CD4-positive, alpha-beta memory T cell (primary cell): Measurements from ENCODE around the gene TMEM60. TPM values are rescaled to one million over a fixed set of nuclear protein-coding genes. Genes with fewer than 3 reads are reported as not detected.
"Not testable (repeated sequence)": the region's sequence is repeated elsewhere in the genome, so short reads cannot be mapped to it uniquely, and the experiment has no call there.

Experiments used
- CTCF ChIA-PET: fragments of 350-600 bp; sonication (Branson Sonifier 250); formaldehyde crosslinking; loops from one replicate; lab custom pipeline; 2021; ENCODE audit warnings: inconsistent platforms; ENCODE audit not compliant: partially characterized antibody; lab: Charles Lee
- POLR2A ChIA-PET: fragments of 350-600 bp; sonication (Branson Sonifier 250); formaldehyde crosslinking; loops from one replicate; lab custom pipeline; 2021; ENCODE audit not compliant: partially characterized antibody; lab: Charles Lee
- DNase-seq, 5 donors: peaks; one replicate each; pipeline versions ENCODE4 v3.0.0 to v3.0.0-alpha.2; 2020 to 2022; ENCODE audit warnings: mixed read lengths in 1 of 5
- H3K27ac ChIP-seq: one replicate; pipeline ENCODE4 v1.7.0; 2013; ENCODE audit warnings: low read depth, low read length
- H3K27me3 ChIP-seq: 2 replicates; pipeline ENCODE4 v1.7.0; 2013; ENCODE audit warnings: mild to moderate bottlenecking, low read length, moderate library complexity; ENCODE audit not compliant: insufficient read depth
- H3K36me3 ChIP-seq: 2 replicates; pipeline ENCODE4 v1.7.0; 2013; ENCODE audit warnings: mild to moderate bottlenecking, low read length, moderate library complexity; ENCODE audit not compliant: insufficient read depth
- H3K4me1 ChIP-seq: 2 replicates; pipeline ENCODE4 v1.7.0; 2013; ENCODE audit warnings: mild to moderate bottlenecking, low read length, moderate library complexity; ENCODE audit not compliant: insufficient read depth
- H3K4me3 ChIP-seq, 2 donors: one replicate each; pipeline ENCODE4 v1.7.0; 2013; ENCODE audit warnings: low read length in 2 of 2, mild to moderate bottlenecking in 1 of 2
- H3K9me3 ChIP-seq, 2 donors: one replicate each; pipeline ENCODE4 v1.7.0; 2013; ENCODE audit warnings: low read length in 2 of 2, control low read depth in 1 of 2; ENCODE audit not compliant: control insufficient read depth in 1 of 2
- H3K27ac Mint-ChIP-seq, 7 donors: one replicate each; pipeline ENCODE4 v1.8.0; 2020 to 2021; ENCODE audit warnings: mixed read lengths in 7 of 7, mild to moderate bottlenecking in 6 of 7, inconsistent platforms in 3 of 7, moderate library complexity in 3 of 7
- H3K27me3 Mint-ChIP-seq, 2 donors: one replicate each; pipeline ENCODE4 v1.8.0; 2020 to 2021; ENCODE audit warnings: mixed read lengths in 2 of 2
- H3K36me3 Mint-ChIP-seq, 2 donors: one replicate each; pipeline ENCODE4 v1.8.0; 2020 to 2021; ENCODE audit warnings: mixed read lengths in 2 of 2, inconsistent platforms in 1 of 2, mild to moderate bottlenecking in 1 of 2
- H3K4me1 Mint-ChIP-seq, 4 donors: one replicate each; pipeline ENCODE4 v1.8.0; 2020 to 2021; ENCODE audit warnings: mixed read lengths in 4 of 4, mild to moderate bottlenecking in 1 of 4
- H3K4me3 Mint-ChIP-seq, 8 donors: one replicate each; pipeline ENCODE4 v1.8.0; 2020 to 2021; ENCODE audit warnings: mixed read lengths in 8 of 8, mild to moderate bottlenecking in 7 of 8, moderate library complexity in 6 of 8, inconsistent platforms in 3 of 8
- H3K9me3 Mint-ChIP-seq, 8 donors: one replicate each; pipeline ENCODE4 v1.8.0; 2020 to 2021; ENCODE audit warnings: mixed read lengths in 8 of 8, mild to moderate bottlenecking in 5 of 8, inconsistent platforms in 3 of 8, moderate library complexity in 1 of 8
- intact Hi-C: fragments of 100-400 bp; cut with micrococcal nuclease; formaldehyde crosslinking; loops from one replicate; pipeline ENCODE4 v1.15.1; 2023
- polyA plus RNA-seq, 2 donors: library from polyadenylated mRNA; unstranded; fragments of 300-500 nt; fragmentation: Illumina TruSeq; gene quantifications; one replicate each; pipeline ENCODE4 v1.2.3, GENCODE V29; 2021
- total RNA-seq, 2 experiments: library from RNA; stranded (reverse); gene quantifications; one replicate each; pipeline ENCODE4 v1.2.3, GENCODE V29; 2021

The TMEM60 gene
- total and polyA plus RNA-seq, 4 experiments from 2014 or later = 18.2 to 36.6 (median 20.8) TPM

DNA sequence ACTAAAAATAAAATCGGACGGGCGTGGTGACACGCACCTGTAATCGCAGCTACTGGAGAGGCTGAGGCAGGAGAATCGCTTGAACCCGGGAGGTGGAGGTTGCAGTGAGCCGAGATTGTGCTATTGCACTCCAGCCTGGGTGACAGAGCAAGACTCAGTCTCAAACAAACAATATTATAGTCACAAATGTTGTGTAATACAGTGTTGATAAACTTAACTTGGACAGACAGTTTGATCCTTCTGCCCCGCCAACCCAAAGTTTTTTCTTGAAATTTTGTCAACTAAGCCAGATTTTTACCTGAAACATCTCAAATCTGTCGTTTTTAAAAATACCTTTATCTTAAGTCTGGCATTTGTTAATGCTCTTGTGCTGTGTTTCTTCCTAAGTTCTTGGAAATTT is 13.8 kb downstream of the TMEM60 start:
- H3K36me3 Mint-ChIP-seq = peaks cover 31 to 42% of the 10 kb centered on the region in 2 donors
- POLR2A ChIA-PET = not testable (repeated sequence)

DNA sequence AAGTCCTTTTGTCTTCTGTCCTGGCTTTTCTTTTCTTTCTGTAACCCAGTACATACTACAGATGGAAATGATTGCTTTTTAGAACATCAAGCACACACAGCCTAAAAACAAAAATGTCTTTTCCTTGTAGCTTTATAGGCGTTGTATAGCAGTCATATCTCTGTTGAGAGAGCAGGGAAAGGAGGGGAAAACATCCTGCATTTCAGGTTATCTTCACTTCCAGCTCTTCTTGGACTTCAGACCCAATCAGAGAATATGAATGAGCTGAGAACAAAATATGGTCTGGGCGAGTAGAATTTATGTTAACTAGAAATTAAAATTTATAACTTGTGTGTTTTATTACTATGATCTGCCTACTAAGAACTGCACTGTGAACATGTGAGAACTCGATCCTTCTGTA is 14.7 kb downstream of the TMEM60 start:
- Histone ChIP-seq H3K27me3 (no peaks in the 10 kb centered on the region), H3K27ac (no peak overlapping the region), H3K36me3 (peaks cover 11% of the 10 kb centered on the region), H3K4me1 (no peaks in the 10 kb centered on the region), H3K4me3 (no peak overlapping the region), H3K9me3 (no peaks in the 10 kb centered on the region)
- no peak for DNase-seq
- ChIA-PET POLR2A (interaction anchor here (1.2 kb wide), 1 partner anchor 15 kb away, joined by 3 read pairs; the partner anchor contains the start of genes PHTF2 and TMEM60), CTCF (interaction anchor here (0.9 kb wide), 1 partner anchor 256 kb away, joined by 3 read pairs; no protein-coding TSS in a partner anchor)
- peaks cover 0 to 13% (median 6%) of the 10 kb centered on the region in 4 donors for H3K4me1 Mint-ChIP-seq
- peaks cover 35 to 46% of the 10 kb centered on the region in 2 donors for H3K36me3 Mint-ChIP-seq
- intact Hi-C loops = no loop called here
- H3K4me3 Mint-ChIP-seq = no peak overlapping the region
- H3K27ac Mint-ChIP-seq = peak overlapping the region in 1 of 7 donors; percentile 65
- H3K9me3 Mint-ChIP-seq = no peaks in the 10 kb centered on the region
- H3K27me3 Mint-ChIP-seq = no peaks in the 10 kb centered on the region

More for the DNA sequence above, 13.8 kb downstream of the TMEM60 start:
- DNase-seq, H3K4me3 Mint-ChIP-seq, H3K36me3 ChIP-seq, H3K4me3 ChIP-seq, CTCF ChIA-PET, H3K27me3 Mint-ChIP-seq, H3K9me3 Mint-ChIP-seq, H3K4me1 ChIP-seq, intact Hi-C loops, H3K9me3 ChIP-seq, H3K27ac ChIP-seq, H3K27me3 ChIP-seq: not testable (repeated sequence)
- H3K4me1 Mint-ChIP-seq = peaks cover 0 to 13% (median 5%) of the 10 kb centered on the region in 4 donors
- peak overlapping the region in 1 of 7 donors; percentile 87 for H3K27ac Mint-ChIP-seq

DNA sequence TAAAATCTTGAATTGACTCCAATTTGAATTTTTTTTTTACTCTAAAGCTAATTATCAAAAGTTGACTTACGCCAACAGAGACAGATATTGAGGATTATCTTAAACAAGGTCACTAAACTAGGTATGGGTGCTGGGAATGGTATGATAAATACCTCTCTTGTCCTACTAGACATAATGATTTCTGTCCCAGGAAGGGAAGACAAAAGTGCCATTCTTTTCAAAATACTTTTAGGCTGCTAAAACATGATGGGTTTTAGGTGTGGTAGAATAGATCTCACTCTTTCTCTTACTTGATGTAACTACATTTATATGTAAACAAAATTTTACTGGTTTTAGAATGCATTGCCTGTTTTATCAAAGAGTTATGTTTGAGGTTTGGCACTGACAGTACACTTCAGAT is 15.1 kb downstream of the TMEM60 start:
- Histone ChIP-seq H3K4me1 (no peaks in the 10 kb centered on the region), H3K27ac (no peak overlapping the region), H3K4me3 (no peak overlapping the region), H3K9me3 (no peaks in the 10 kb centered on the region), H3K36me3 (peaks cover 14% of the 10 kb centered on the region), H3K27me3 (no peaks in the 10 kb centered on the region)
- Mint-ChIP-seq H3K27me3 (no peaks in the 10 kb centered on the region), H3K4me3 (no peak overlapping the region), H3K36me3 (peaks cover 40 to 50% of the 10 kb centered on the region in 2 donors), H3K9me3 (no peaks in the 10 kb centered on the region), H3K27ac (no peak overlapping the region), H3K4me1 (peaks cover 0 to 13% (median 8%) of the 10 kb centered on the region in 4 donors)
- intact Hi-C loops = no loop called here
- CTCF ChIA-PET = interaction anchor here (0.9 kb wide), 1 partner anchor 257 kb away, joined by 3 read pairs; no protein-coding TSS in a partner anchor
- POLR2A ChIA-PET = interaction anchor here (1.2 kb wide), 1 partner anchor 15 kb away, joined by 3 read pairs; the partner anchor contains the start of genes PHTF2 and TMEM60
- DNase-seq = no peak

DNA sequence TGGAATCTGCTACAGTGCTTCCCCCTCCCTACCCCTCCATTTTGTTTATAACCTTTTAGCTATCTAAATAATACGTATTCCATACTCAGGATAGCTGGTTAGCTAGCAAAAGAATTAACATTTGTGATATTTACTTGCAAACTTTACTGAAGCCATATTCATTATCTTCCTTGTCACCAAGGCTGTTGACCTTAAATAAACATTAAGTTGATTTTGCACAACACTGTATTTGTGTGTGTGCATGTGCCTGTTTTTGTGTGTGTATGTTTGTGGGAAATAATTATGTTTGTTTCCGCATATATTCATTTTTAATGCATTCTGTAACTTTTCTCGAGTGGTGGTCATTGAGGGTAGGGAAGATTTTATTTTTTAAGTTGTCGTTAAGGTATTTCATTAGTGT is 15.9 kb downstream of the TMEM60 start:
- no peak overlapping the region for H3K4me3 Mint-ChIP-seq
- H3K4me1 Mint-ChIP-seq = peaks cover 0 to 13% (median 9%) of the 10 kb centered on the region in 4 donors
- peaks cover 14% of the 10 kb centered on the region for H3K36me3 ChIP-seq
- POLR2A ChIA-PET = no interaction called here
- H3K4me3 ChIP-seq = no peak overlapping the region
- H3K4me1 ChIP-seq = no peaks in the 10 kb centered on the region
- H3K27me3 ChIP-seq = no peaks in the 10 kb centered on the region
- H3K9me3 Mint-ChIP-seq = no peaks in the 10 kb centered on the region
- no peak for DNase-seq
- peak overlapping the region in 1 of 7 donors; percentile 53 for H3K27ac Mint-ChIP-seq
- no peak overlapping the region for H3K27ac ChIP-seq
- H3K36me3 Mint-ChIP-seq = peaks cover 43 to 52% of the 10 kb centered on the region in 2 donors
- H3K9me3 ChIP-seq = no peaks in the 10 kb centered on the region
- CTCF ChIA-PET = interaction anchor here (1.7 kb wide), 1 partner anchor 16 kb away, joined by 4 read pairs; the partner anchor contains the start of genes PHTF2 and TMEM60
- H3K27me3 Mint-ChIP-seq = no peaks in the 10 kb centered on the region
- intact Hi-C loops = no loop called here

DNA sequence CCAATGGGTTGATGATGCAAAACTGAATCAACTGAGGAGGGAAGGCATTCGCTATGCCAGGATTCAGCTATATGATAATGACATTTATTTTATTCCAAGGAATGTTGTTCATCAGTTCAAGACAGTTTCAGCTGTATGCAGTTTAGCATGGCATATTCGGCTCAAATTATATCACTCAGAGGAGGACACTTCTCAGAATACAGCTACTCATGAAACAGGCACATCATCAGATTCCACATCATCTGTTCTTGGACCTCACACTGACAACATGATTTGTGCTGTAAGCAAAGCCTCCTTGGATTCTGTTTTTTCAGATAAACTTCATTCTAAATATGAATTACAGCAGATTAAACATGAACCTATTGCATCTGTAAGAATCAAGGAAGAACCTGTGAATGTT is 19.7 kb downstream of the TMEM60 start:
- peaks cover 14% of the 10 kb centered on the region for H3K36me3 ChIP-seq
- no peaks in the 10 kb centered on the region for H3K9me3 Mint-ChIP-seq

DNA sequence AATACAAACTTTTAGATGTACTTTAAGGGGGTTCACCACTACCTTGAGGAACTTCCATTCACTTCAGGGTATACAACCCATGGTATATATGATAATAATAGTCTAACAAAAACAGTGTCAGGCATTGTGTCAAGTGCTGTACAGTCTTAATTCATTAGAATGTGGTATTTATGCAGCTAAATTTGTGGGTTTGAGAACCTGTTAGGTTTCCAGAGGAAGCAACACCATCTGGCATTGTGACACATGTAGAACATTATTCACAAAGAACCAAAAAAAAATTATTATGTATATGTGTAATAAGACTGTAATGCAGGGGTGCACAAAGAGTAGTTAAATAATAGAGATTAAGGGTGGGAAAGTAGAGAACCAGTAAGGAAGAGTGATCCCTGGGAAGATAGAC is 26.3 kb downstream of the TMEM60 start:
- H3K36me3 Mint-ChIP-seq = peaks cover 34 to 54% of the 10 kb centered on the region in 2 donors
- intact Hi-C loops = no loop called here
- H3K4me3 Mint-ChIP-seq = no peak overlapping the region
- H3K9me3 Mint-ChIP-seq = no peaks in the 10 kb centered on the region
- Histone ChIP-seq H3K4me3 (no peak overlapping the region), H3K36me3 (peaks cover 13% of the 10 kb centered on the region), H3K27ac (no peak overlapping the region), H3K4me1 (no peaks in the 10 kb centered on the region), H3K9me3 (no peaks in the 10 kb centered on the region), H3K27me3 (no peaks in the 10 kb centered on the region)
- no peaks in the 10 kb centered on the region for H3K27me3 Mint-ChIP-seq
- DNase-seq = no peak
- H3K27ac Mint-ChIP-seq = peak overlapping the region in 1 of 7 donors; percentile 93
- peaks cover 0 to 11% (median 6%) of the 10 kb centered on the region in 4 donors for H3K4me1 Mint-ChIP-seq
- ChIA-PET CTCF (interaction anchor here (0.9 to 1.5 kb wide), 3 partner anchors 12 to 120 kb away, joined by 3 to 5 read pairs (median 5); no protein-coding TSS in a partner anchor), POLR2A (no interaction called here)

More for the DNA sequence above, 19.7 kb downstream of the TMEM60 start:
- DNase-seq = no peak
- ChIA-PET CTCF (interaction anchor here (1.2 kb wide), 1 partner anchor 20 kb away, joined by 5 read pairs; the partner anchor contains the start of genes PHTF2 and TMEM60), POLR2A (interaction anchor here (1.6 kb wide), 1 partner anchor 10 kb away, joined by 3 read pairs; no protein-coding TSS in a partner anchor)
- Mint-ChIP-seq H3K27ac (no peak overlapping the region), H3K36me3 (peaks cover 53 to 54% of the 10 kb centered on the region in 2 donors), H3K4me1 (peaks cover 0 to 15% (median 5%) of the 10 kb centered on the region in 4 donors), H3K27me3 (no peaks in the 10 kb centered on the region), H3K4me3 (no peak overlapping the region)
- no peak overlapping the region for H3K4me3 ChIP-seq
- no peaks in the 10 kb centered on the region for H3K9me3 ChIP-seq
- intact Hi-C loops = no loop called here
- no peaks in the 10 kb centered on the region for H3K4me1 ChIP-seq
- no peaks in the 10 kb centered on the region for H3K27me3 ChIP-seq
- no peak overlapping the region for H3K27ac ChIP-seq

DNA sequence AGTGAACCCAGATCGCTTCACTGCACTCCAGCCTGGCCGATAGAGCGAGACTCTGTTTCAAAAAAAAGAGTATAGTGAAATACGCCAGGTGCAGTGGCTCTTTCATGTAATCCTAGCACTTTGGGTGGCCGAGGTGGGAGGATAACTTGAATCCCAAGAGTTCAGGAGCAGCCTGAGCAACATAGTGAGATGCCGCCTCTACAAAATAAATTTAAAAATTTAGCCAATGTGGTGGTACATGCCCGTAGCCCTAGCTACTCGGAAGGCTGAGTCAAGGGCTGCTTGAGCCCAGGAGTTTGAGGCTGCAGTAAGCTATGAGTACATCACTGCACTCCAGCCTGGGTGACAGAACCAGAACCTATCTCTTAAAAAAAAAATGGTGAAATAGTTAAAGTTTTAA is 27.9 kb downstream of the TMEM60 start:
- Mint-ChIP-seq H3K27me3 (no peaks in the 10 kb centered on the region), H3K4me1 (peaks cover 0 to 14% (median 9%) of the 10 kb centered on the region in 4 donors), H3K36me3 (peaks cover 25 to 54% of the 10 kb centered on the region in 2 donors), H3K9me3 (no peaks in the 10 kb centered on the region), H3K4me3 (no peak overlapping the region), H3K27ac (no peak overlapping the region)
- H3K36me3 ChIP-seq = peaks cover 22% of the 10 kb centered on the region
- intact Hi-C loops = no loop called here
- POLR2A ChIA-PET = interaction anchor here (0.5 kb wide), 1 partner anchor 43 kb away, joined by 3 read pairs; no protein-coding TSS in a partner anchor
- no peaks in the 10 kb centered on the region for H3K9me3 ChIP-seq
- no peak overlapping the region for H3K27ac ChIP-seq
- H3K4me1 ChIP-seq = no peaks in the 10 kb centered on the region
- CTCF ChIA-PET = interaction anchor here (0.6 to 1.4 kb wide), 2 partner anchors 10 to 262 kb away, joined by 3 to 6 read pairs; no protein-coding TSS in a partner anchor
- H3K27me3 ChIP-seq = no peaks in the 10 kb centered on the region
- H3K4me3 ChIP-seq = no peak overlapping the region
- no peak for DNase-seq
